DND-41 (cell line): ENCODE data around the gene PI16.

ENCODE experiments used
- ATAC-seq: fragments of 200-7000 bp; cut with Tn5 transposase; 3 replicates; pipeline ENCODE4 v1.9.1; 2021; ENCODE audit warnings: low read depth; ENCODE audit not compliant: insufficient read depth
- DNase-seq: peaks from one replicate; pipeline ENCODE4 v3.0.0-alpha.2; 2020
- H2AFZ ChIP-seq: 2 replicates; pipeline ENCODE4 v1.6.0; 2012; ENCODE audit warnings: low read depth, low read length
- H3K27ac ChIP-seq: 2 replicates; pipeline ENCODE4 v1.5.1; 2012; ENCODE audit warnings: low read length, inconsistent platforms
- H3K27me3 ChIP-seq: fragments of 200-600 bp; sonication (generic); 2 replicates; pipeline ENCODE4 v1.6.0; 2012; ENCODE audit warnings: low read length, mild to moderate bottlenecking, inconsistent platforms; ENCODE audit not compliant: insufficient read depth, poor library complexity
- H3K36me3 ChIP-seq: 2 replicates; pipeline ENCODE4 v1.5.1; 2012; ENCODE audit warnings: low read length, inconsistent platforms; ENCODE audit not compliant: insufficient read depth
- H3K4me1 ChIP-seq: 2 replicates; pipeline ENCODE4 v1.5.1; 2012; ENCODE audit warnings: mild to moderate bottlenecking, low read length; ENCODE audit not compliant: insufficient read depth
- H3K4me2 ChIP-seq: 2 replicates; pipeline ENCODE4 v1.6.0; 2012; ENCODE audit warnings: mild to moderate bottlenecking, moderate library complexity, low read length, inconsistent platforms; ENCODE audit not compliant: insufficient read depth
- H3K4me3 ChIP-seq, 2 experiments: fragments of 200-600 bp in 1 of 2; shearing (Covaris generic) in 1 of 2; 2 replicates each; pipeline ENCODE4 v1.5.1; 2012 to 2016; ENCODE audit warnings: inconsistent platforms in 2 of 2, low read length in 2 of 2, mild to moderate bottlenecking in 2 of 2, low read depth in 1 of 2, moderate library complexity in 1 of 2
- H3K79me2 ChIP-seq: 2 replicates; pipeline ENCODE4 v1.6.0; 2012; ENCODE audit warnings: low read length, inconsistent platforms; ENCODE audit not compliant: insufficient read depth
- H3K9ac ChIP-seq: 2 replicates; pipeline ENCODE4 v1.6.0; 2012; ENCODE audit warnings: low read depth, mild to moderate bottlenecking, inconsistent platforms, low read length, moderate library complexity
- H3K9me3 ChIP-seq: 2 replicates; pipeline ENCODE4 v1.5.1; 2012; ENCODE audit warnings: low read length, moderate library complexity, mild to moderate bottlenecking, inconsistent platforms; ENCODE audit not compliant: insufficient read depth, severe bottlenecking
- H4K20me1 ChIP-seq: 2 replicates; pipeline ENCODE4 v1.6.0; 2012; ENCODE audit warnings: low read length; ENCODE audit not compliant: insufficient read depth
- CTCF ChIP-seq: IDR thresholded peaks from 2 replicates; pipeline ENCODE4 v1.5.1; 2012; ENCODE audit warnings: borderline replicate concordance, low read length, moderate library complexity, mild to moderate bottlenecking; ENCODE audit not compliant: poor library complexity, severe bottlenecking; ENCODE audit errors: extremely low read depth
- EZH2 ChIP-seq: IDR thresholded peaks from 3 replicates; pipeline ENCODE4 v1.6.1; 2012; ENCODE audit warnings: borderline replicate concordance, low read depth, mild to moderate bottlenecking, moderate library complexity, low read length, inconsistent platforms; ENCODE audit not compliant: severe bottlenecking

The PI16 gene

GRCh38 chr6:36976931-36977330, 22.4 kb downstream of the PI16 start:
- ATAC-seq: no peak
- Histone ChIP-seq H3K9me3 (no peaks in the 10 kb centered on the region), H3K9ac (no peak overlapping the region), H4K20me1 (peaks cover 68% of the 10 kb centered on the region), H3K79me2 (peaks cover 54% of the 10 kb centered on the region), H3K4me1 (peaks cover 7% of the 10 kb centered on the region; the same call in 1 of the 2 replicates), H3K27ac (no peak overlapping the region), H2AFZ (no peak overlapping the region), H3K4me3 (no peak overlapping the region), H3K36me3 (peaks cover 99% of the 10 kb centered on the region), H3K27me3 (no peaks in the 10 kb centered on the region), H3K4me2 (no peak overlapping the region)
- no peak for TF ChIP-seq EZH2
- no peak for DNase-seq

GRCh38 chr6:36977470-36977941, 23.0 kb downstream of the PI16 start:
- DNase-seq (no peak), ATAC-seq (no peak; the same call in 2 of the 3 replicates)
- H3K9ac ChIP-seq: no peak overlapping the region
- H4K20me1 ChIP-seq: peaks cover 68% of the 10 kb centered on the region
- no peak overlapping the region for H2AFZ ChIP-seq
- peaks cover 93% of the 10 kb centered on the region for H3K36me3 ChIP-seq
- peak; percentile 36 for TF ChIP-seq CTCF
- TF ChIP-seq EZH2: no peak
- no peak overlapping the region for H3K4me2 ChIP-seq
- H3K9me3 ChIP-seq: no peaks in the 10 kb centered on the region
- no peaks in the 10 kb centered on the region for H3K27me3 ChIP-seq
- peaks cover 8% of the 10 kb centered on the region; the same call in 1 of the 2 replicates for H3K4me1 ChIP-seq
- peaks cover 60% of the 10 kb centered on the region for H3K79me2 ChIP-seq
- H3K27ac ChIP-seq: no peak overlapping the region
- H3K4me3 ChIP-seq: no peak overlapping the region

- no peaks in the 10 kb centered on the region for H3K27me3 ChIP-seq
- H4K20me1 ChIP-seq: peaks cover 75% of the 10 kb centered on the region
- peaks cover 20% of the 10 kb centered on the region for H3K4me1 ChIP-seq
- H3K9ac ChIP-seq: no peak overlapping the region
- TF ChIP-seq CTCF (no peak), EZH2 (no peak)
- ATAC-seq (no peak), DNase-seq (no peak)
- H3K4me3 ChIP-seq: no peak overlapping the region
- H3K4me2 ChIP-seq: no peak overlapping the region
- no peak overlapping the region for H2AFZ ChIP-seq
- no peak overlapping the region for H3K27ac ChIP-seq
- peaks cover 92% of the 10 kb centered on the region for H3K36me3 ChIP-seq
- H3K9me3 ChIP-seq: no peaks in the 10 kb centered on the region
- peaks cover 72% of the 10 kb centered on the region for H3K79me2 ChIP-seq
These were observed 24.1 kb downstream of the PI16 start for GRCh38 chr6:36978421-36979346.

- Histone ChIP-seq H3K36me3 (peaks cover 89% of the 10 kb centered on the region), H3K27ac (no peak overlapping the region), H3K27me3 (no peaks in the 10 kb centered on the region), H2AFZ (no peak overlapping the region), H3K79me2 (peaks cover 78% of the 10 kb centered on the region), H3K9ac (no peak overlapping the region), H4K20me1 (peaks cover 81% of the 10 kb centered on the region), H3K9me3 (no peaks in the 10 kb centered on the region), H3K4me1 (peaks cover 26% of the 10 kb centered on the region), H3K4me3 (no peak overlapping the region), H3K4me2 (no peak overlapping the region)
- no peak for TF ChIP-seq EZH2
- peak; percentile 49 for TF ChIP-seq CTCF
- DNase-seq (peak; percentile 26), ATAC-seq (peak; percentile 55; the same call in 1 of the 3 replicates)
These were observed 24.8 kb downstream of the PI16 start for GRCh38 chr6:36979347-36979742.
